Measurements from ENCODE around the gene MTG1.
"Not testable (repeated sequence)": the region's sequence is repeated elsewhere in the genome, so short reads cannot be mapped to it uniquely, and the experiment has no call there.

MTG1 gene

GRCh38 chr10:133379152-133379800 lies 14.7 kb upstream of the MTG1 start, which contains the start of gene PAOX:
Gene PAOX, plus strand, starts transcription at chr10:133379262. Its CDS starts 55 bp downstream, at chr10:133379317.
- DNase-seq = peak; percentile 73

GRCh38 chr10:133379801-133380666 lies 13.9 kb upstream of the MTG1 start:
- DNase-seq = no peak

DNA sequence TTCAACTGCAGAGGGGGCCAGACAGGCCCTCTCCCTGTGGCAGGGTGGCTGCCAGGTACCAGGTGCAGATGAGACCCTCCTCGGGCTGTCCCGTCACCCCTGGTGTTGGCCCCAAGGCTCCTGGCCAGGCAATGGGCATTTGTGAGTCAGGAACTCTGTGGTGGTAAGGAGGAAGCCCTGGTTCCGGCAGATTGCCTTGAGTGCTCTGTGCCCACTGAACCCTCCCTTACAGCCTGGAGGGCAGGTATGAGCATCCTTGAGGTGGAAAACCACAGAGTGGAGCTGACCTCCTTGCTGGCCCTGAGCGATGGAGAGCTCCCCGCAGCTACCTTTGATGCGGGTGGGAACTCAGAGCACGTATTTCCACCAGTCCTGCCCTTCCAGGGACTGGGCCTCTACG lies 12.9 kb upstream of the MTG1 start:
- DNase-seq = no peak

DNA sequence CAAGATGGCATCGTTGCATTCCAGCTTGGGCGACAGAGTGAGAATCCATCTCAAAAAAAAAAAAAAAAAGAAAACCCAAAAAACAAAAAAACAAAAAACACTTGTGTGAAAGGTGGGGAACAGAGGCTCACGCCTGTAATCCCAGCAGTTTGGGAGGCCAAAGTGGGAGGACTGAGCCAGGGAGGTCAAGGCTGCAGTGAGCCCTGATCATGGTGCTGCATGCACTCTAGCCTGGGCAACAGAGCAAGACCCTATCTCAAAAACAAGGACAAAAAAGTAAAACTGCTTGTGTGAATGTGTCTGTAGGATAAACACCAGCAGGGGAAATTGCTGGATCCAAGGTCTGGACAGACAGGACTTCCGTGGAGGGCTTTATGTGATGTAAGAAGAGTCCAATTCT lies 10.4 kb upstream of the MTG1 start:
- no peak for DNase-seq

GRCh38 chr10:133384071-133384470 lies 9.9 kb upstream of the MTG1 start:
- DNase-seq = no peak

GRCh38 chr10:133385214-133385613 lies 8.7 kb upstream of the MTG1 start:
- DNase-seq = no peak

DNA sequence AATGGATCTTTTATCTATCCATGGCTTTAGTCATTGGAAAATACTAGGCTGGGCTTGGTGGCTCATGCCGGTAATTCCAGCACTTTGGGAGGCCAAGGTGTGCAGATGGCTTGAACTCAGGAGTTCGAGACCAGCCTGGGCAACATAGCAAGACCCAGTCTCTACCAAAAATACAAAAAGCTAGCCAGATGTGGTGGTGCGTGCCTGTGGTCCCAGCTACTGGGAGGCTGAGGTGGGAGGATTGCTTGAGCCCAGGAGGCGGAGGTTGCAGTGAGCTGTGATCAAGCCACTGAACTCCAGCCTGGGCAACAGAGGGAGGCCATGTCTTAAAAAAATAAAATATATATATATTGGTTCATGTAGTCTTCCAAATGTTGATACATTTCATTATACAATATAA lies 7.0 kb upstream of the MTG1 start:
- not testable (repeated sequence) for DNase-seq

DNA sequence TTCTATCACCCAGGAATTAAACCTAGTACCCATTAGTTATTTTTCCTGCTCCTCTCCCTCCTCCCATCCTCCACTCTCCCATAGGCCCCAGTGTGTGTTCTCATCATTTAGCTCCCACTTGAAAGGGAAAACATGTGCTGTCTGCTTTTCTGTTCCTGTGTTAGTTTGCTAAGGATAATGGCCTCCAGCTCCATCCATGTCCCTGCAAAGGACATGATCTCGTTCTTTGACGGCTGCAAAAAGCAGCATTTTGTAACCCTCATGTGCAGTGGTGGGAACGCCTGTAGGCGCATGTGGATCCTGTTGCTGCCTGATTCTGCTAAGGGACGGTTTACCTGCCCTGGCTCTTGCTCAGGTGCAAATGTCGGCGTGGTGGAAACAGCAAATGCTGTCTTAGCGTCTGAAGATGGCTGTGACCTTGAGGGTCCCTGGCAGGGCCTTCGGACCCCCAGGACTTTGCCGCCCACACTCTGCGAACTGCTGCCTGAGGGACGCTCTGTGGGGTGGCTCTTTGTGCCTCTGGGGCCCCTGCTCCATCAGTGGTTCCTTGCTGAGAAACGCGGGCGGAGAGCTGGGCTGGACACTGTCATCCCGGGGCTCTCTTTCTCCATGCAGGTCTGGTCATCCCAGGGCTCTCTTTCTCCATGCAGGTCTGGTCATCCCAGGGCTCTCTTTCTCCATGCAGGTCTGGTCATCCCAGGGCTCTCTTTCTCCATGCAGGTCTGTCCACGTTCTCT lies 5.6 kb upstream of the MTG1 start:
- DNase-seq = peak; percentile 26

- DNase-seq = peak; percentile 36
These were observed 4.8 kb upstream of the MTG1 start for GRCh38 chr10:133388973-133389818.

- no peak for DNase-seq
These were observed 3.2 kb upstream of the MTG1 start for GRCh38 chr10:133390597-133391248.

DNA sequence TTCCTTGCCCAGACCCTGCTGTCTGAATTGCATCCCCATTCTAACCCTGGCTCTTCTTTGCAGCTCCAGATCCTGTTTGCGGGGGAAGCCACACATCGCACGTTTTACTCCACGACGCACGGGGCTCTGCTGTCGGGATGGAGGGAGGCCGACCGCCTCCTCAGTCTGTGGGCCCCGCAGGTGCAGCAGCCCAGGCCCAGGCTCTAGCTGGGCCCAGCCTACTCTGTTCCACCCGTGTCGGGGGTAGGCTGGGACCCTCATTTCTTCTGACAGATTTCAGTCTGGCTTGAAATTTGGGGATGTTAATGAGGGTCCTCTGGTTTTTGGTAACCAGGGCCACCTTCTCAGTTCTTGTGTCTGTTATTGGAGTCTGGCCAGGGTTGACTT lies 2.7 kb upstream of the MTG1 start:
- no peak for DNase-seq

GRCh38 chr10:133391761-133392518 lies 2.0 kb upstream of the MTG1 start:
- DNase-seq = no peak

GRCh38 chr10:133393401-133394063 lies 425 bp upstream of the MTG1 start:
- DNase-seq = no peak

- no peak for DNase-seq
These were observed 854 bp downstream of the MTG1 start for GRCh38 chr10:133394801-133395221.

- DNase-seq = no peak
These were observed 2.2 kb downstream of the MTG1 start for GRCh38 chr10:133396035-133396624.

- DNase-seq = no peak
These were observed 4.0 kb downstream of the MTG1 start for GRCh38 chr10:133397938-133398337.

DNA sequence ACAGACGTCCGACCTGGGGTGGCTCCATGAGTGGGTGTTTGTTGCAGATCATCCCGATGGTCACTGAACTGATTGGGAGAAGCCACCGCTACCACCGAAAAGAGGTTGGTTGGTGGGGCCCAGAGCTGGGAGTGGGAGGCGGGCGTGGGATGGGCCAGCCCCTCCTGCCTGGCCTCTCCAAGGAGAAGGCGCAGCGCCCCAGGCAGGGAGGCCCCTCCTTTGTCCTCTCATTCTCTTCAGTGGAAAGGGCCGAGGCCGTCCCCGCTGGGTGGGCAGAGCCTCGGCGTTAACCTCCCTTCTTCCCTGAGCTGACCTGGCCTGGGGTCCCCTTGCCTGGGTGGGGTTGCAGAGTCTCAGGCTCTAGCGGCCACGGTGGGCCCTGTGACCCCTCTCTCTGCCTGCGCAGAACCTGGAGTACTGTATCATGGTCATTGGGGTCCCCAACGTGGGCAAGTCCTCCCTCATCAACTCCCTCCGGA lies 5.2 kb downstream of the MTG1 start:
- no peak for DNase-seq

DNA sequence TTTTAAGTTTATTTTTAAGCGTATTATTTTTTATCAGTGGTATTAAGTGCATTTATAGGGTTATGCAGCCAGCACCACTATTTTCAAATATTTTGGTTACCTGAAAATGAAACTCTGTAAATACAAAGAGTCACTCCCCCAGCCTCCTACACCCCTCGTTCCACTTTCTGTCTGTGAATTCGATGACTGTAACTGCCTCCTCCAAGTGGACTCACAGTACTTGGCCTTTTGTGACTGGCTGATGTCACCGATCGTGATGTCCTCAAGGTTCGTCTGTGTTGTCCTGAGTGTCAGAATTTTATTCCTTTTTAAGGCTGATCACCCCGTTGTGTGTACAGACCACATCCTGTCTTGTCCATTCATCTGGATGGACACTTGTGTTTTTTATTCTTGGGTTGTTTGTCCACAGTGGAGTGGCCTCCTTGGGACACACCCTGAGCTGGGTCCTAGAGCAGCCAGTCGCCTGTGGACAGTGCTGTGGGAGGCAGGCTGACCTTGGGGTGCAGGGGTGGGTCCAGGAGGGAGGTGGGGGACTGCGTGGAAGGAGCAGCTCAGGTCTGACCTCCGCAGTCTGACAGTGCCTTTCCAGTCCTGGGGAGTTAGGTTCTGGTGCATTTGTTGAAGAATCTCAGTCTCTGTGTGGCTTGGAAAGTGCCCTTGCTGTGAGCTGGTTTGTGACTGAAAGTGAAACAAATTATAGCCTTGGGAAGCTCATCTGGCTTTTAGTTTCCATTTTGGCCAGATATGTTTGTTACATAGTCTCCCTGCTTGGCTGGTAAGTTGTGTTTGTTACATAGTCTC lies 6.9 kb downstream of the MTG1 start:
- no peak for DNase-seq

DNA sequence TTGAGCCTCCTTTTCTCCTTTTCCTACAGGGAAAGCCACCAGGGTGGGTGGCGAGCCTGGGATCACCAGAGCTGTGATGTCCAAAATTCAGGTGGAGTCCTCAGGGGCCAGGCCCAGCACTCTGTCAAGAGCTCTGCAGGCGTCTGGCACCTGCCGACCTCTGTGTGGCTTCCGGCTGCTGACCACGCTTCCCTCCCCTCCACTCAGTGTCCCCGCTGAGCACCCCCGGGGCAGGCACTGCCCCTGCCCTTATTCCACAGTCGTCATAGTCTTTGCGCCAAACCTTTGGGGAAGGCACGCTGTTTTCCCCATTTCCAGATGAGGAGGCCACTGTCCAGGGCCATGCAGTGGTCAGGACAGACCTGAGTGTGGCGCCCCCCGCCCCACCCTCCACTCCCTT lies 7.5 kb downstream of the MTG1 start:
- DNase-seq = no peak

Data from activated CD4-positive, CD25-positive, alpha-beta regulatory T cell treated with anti-CD3 and anti-CD28 coated beads, Interleukin-2, amount 50 U/mL, for 72 hours (primary cell).